AG04450 (cell line): ENCODE results near the gene ESRRG. TPM values are rescaled to one million over a fixed set of nuclear protein-coding genes. Genes with fewer than 3 reads are reported as not detected.

Experiments
- CTCF ChIA-PET: fragments of 300-600, 350-600 bp; formaldehyde crosslinking; extraction: SDS; loops from one replicate; lab custom pipeline; 2022; ENCODE audit warnings: antibody characterized with exemption, inconsistent platforms; lab: Charles Lee
- POLR2A ChIA-PET: fragments of 350-600 bp; formaldehyde crosslinking; extraction: SDS; loops from one replicate; lab custom pipeline; 2021; ENCODE audit warnings: antibody characterized with exemption, inconsistent platforms; lab: Yijun Ruan, JAX
- DNase-seq: peaks from one replicate; pipeline ENCODE4 v3.0.0-alpha.2; 2011; ENCODE audit warnings: low read depth, low spot score
- H3K27ac ChIP-seq: one replicate; pipeline ENCODE4 v1.5.1; 2012; ENCODE audit warnings: low read depth, low read length, control low read depth
- H3K27me3 ChIP-seq: one replicate; pipeline ENCODE4 v1.6.0; 2012; ENCODE audit warnings: low read length; ENCODE audit not compliant: control insufficient read depth, insufficient read depth
- H3K4me3 ChIP-seq: 2 replicates; pipeline ENCODE4 v1.5.1; 2011; ENCODE audit warnings: mild to moderate bottlenecking, low read depth, low read length, control low read depth
- H3K9me3 ChIP-seq: 2 replicates; pipeline ENCODE4 v1.5.1; 2012; ENCODE audit warnings: low read length; ENCODE audit not compliant: control insufficient read depth, insufficient read depth
- CTCF ChIP-seq: IDR thresholded peaks from 2 replicates; pipeline ENCODE4 v1.5.1; 2011; ENCODE audit warnings: low read depth, low read length, control low read depth, inconsistent platforms
- polyA plus RNA-seq: library from polyadenylated mRNA; depleted of rRNA; stranded (reverse); fragments of >200 nt; gene quantifications from 2 replicates; pipeline ENCODE4 v1.2.3, GENCODE V29; 2011

The ESRRG gene
- polyA plus RNA-seq, 1 experiment, result 0.22 TPM

- Histone ChIP-seq H3K9me3 (no peaks in the 10 kb centered on the region), H3K4me3 (no peak overlapping the region), H3K27ac (no peak overlapping the region), H3K27me3 (no peaks in the 10 kb centered on the region)
- ChIA-PET CTCF (interaction anchor here (1.0 kb wide), 1 partner anchor 14 kb away, joined by 3 read pairs; no protein-coding TSS in a partner anchor), POLR2A (no interaction called here)
- no peak for DNase-seq
- TF ChIP-seq CTCF, result no peak
Observed at GRCh38 chr1:216457356-216457755, 265.9 kb downstream of the ESRRG start.

GRCh38 chr1:216456682-216457081, 266.5 kb downstream of the ESRRG start:
- DNase-seq, result no peak
- peak overlapping the region; percentile 74 for H3K27ac ChIP-seq
- H3K4me3 ChIP-seq, result no peak overlapping the region
- TF ChIP-seq CTCF, result no peak
- no peaks in the 10 kb centered on the region for H3K27me3 ChIP-seq
- ChIA-PET CTCF (interaction anchor here (1.2 kb wide), 1 partner anchor 15 kb away, joined by 3 read pairs; no protein-coding TSS in a partner anchor), POLR2A (no interaction called here)
- no peaks in the 10 kb centered on the region for H3K9me3 ChIP-seq

GRCh38 chr1:216453777-216454176, 269.5 kb downstream of the ESRRG start:
- Histone ChIP-seq H3K27me3 (no peaks in the 10 kb centered on the region), H3K9me3 (no peaks in the 10 kb centered on the region), H3K27ac (no peak overlapping the region), H3K4me3 (no peak overlapping the region)
- ChIA-PET POLR2A (no interaction called here), CTCF (interaction anchor here (0.6 kb wide), 1 partner anchor 212 kb away, joined by 5 read pairs; no protein-coding TSS in a partner anchor)
- no peak for TF ChIP-seq CTCF
- no peak for DNase-seq
